A673 (cell line): ENCODE results near the gene BID. TPM values are rescaled to one million over a fixed set of nuclear protein-coding genes. Genes with fewer than 3 reads are reported as not detected.

Experiments
- BruUV-seq: library from RNA; stranded (reverse); fragments of 400-500 nt; replicated peaks from 2 replicates; lab custom pipeline; 2021; lab: Mats Ljungman, UMichigan
- CTCF ChIA-PET: fragments of 300-600 bp; sonication (Branson Sonifier 250); formaldehyde crosslinking; loops from one replicate; lab custom pipeline; 2022; ENCODE audit warnings: antibody characterized with exemption; lab: Charles Lee
- POLR2A ChIA-PET: fragments of 300-600 bp; sonication (Branson Sonifier 250); formaldehyde crosslinking; loops from one replicate; lab custom pipeline; 2022; ENCODE audit warnings: antibody characterized with exemption; ENCODE audit not compliant: low non-redundant PET; lab: Charles Lee
- DNase-seq: peaks from one replicate; pipeline ENCODE4 v3.0.0-alpha.2; 2015; ENCODE audit warnings: low spot score
- H3K27ac ChIP-seq: fragments of 200-600 bp; sonication (generic); 2 replicates; pipeline ENCODE4 v1.5.1; 2016; ENCODE audit warnings: mixed run types, low read depth, mild to moderate bottlenecking, mixed read lengths, antibody characterized with exemption, low read length; ENCODE audit not compliant: poor library complexity, severe bottlenecking
- H3K27me3 ChIP-seq: fragments of 200-600 bp; sonication (generic); replicated peaks from 2 replicates; pipeline ENCODE4 v1.6.1; 2017; ENCODE audit warnings: mixed run types, low read depth, mild to moderate bottlenecking, mixed read lengths, antibody characterized with exemption, low read length; ENCODE audit not compliant: insufficient read depth, poor library complexity
- H3K36me3 ChIP-seq: fragments of 200-600 bp; sonication (generic); 2 replicates; pipeline ENCODE4 v1.6.1; 2016; ENCODE audit warnings: mixed run types, mild to moderate bottlenecking, mixed read lengths, antibody characterized with exemption, low read length; ENCODE audit not compliant: insufficient read depth, poor library complexity, severe bottlenecking
- H3K4me1 ChIP-seq: fragments of 200-600 bp; sonication (generic); 2 replicates; pipeline ENCODE4 v1.6.1; 2017; ENCODE audit warnings: mixed run types, mild to moderate bottlenecking, mixed read lengths, antibody characterized with exemption, low read length; ENCODE audit not compliant: insufficient read depth, poor library complexity, severe bottlenecking
- H3K4me3 ChIP-seq: fragments of 200-600 bp; sonication (generic); 2 replicates; pipeline ENCODE4 v1.5.1; 2016; ENCODE audit warnings: low read depth, mixed run types, mild to moderate bottlenecking, mixed read lengths, low read length; ENCODE audit not compliant: poor library complexity, severe bottlenecking
- H3K9me3 ChIP-seq: fragments of 200-600 bp; sonication (generic); 2 replicates; pipeline ENCODE4 v1.6.1; 2016; ENCODE audit warnings: mixed run types, low read depth, mild to moderate bottlenecking, mixed read lengths, antibody characterized with exemption, low read length; ENCODE audit not compliant: poor library complexity, severe bottlenecking
- CTCF ChIP-seq: fragments of 300-800, 200-600 bp; sonication (generic); conservative IDR thresholded peaks from 2 replicates; pipeline ENCODE4 v1.5.1; 2017; ENCODE audit warnings: low read depth, mild to moderate bottlenecking, antibody characterized with exemption, low read length, moderate library complexity, mixed read lengths
- EZH2 ChIP-seq: fragments of 200-600 bp; sonication (generic); IDR thresholded peaks from 2 replicates; pipeline ENCODE4 v1.6.1; 2017; ENCODE audit warnings: borderline replicate concordance, low read depth, mild to moderate bottlenecking, mixed read lengths, antibody characterized with exemption, low read length; ENCODE audit not compliant: poor library complexity, severe bottlenecking
- intact Hi-C: fragments of 100-400 bp; cut with micrococcal nuclease; formaldehyde crosslinking; loops from one replicate; pipeline ENCODE4 v1.10.0; 2022; ENCODE audit not compliant: unreplicated experiment
- total RNA-seq: library from RNA; stranded (reverse); gene quantifications from 2 replicates; pipeline ENCODE4 v1.2.3, GENCODE V29; 2021

The BID gene
- total RNA-seq, 1 experiment from 2014 or later, result 74.6 TPM

- peak overlapping the region; percentile 24 for H3K4me3 ChIP-seq
- POLR2A ChIA-PET, result no interaction called here
- no peak for TF ChIP-seq CTCF
- TF ChIP-seq EZH2, result no peak
- no peaks in the 10 kb centered on the region for H3K9me3 ChIP-seq
- CTCF ChIA-PET, result no interaction called here
- TSS peak; percentile 86 for BruUV-seq
- no peaks in the 10 kb centered on the region for H3K36me3 ChIP-seq
- H3K4me1 ChIP-seq, result peaks cover 18% of the 10 kb centered on the region
- H3K27me3 ChIP-seq, result no peaks in the 10 kb centered on the region
- no peak for DNase-seq
- peak overlapping the region; percentile 75 for H3K27ac ChIP-seq
- intact Hi-C loops, result loop anchor here (5.0 kb wide), 2 partner anchors 65 to 130 kb away; no protein-coding TSS in a partner anchor
Measured at GRCh38 chr22:17706947-17707346, 67.3 kb downstream of the BID start.

GRCh38 chr22:17705951-17706900 is 68.0 kb downstream of the BID start:
- Histone ChIP-seq H3K36me3 (no peaks in the 10 kb centered on the region), H3K27me3 (no peaks in the 10 kb centered on the region), H3K4me1 (peaks cover 18% of the 10 kb centered on the region), H3K4me3 (peak overlapping the region; percentile 24), H3K9me3 (no peaks in the 10 kb centered on the region), H3K27ac (peak overlapping the region; percentile 75)
- DNase-seq, result peak; percentile 86
- intact Hi-C loops, result loop anchor here (5.0 kb wide), 2 partner anchors 64 to 129 kb away; no protein-coding TSS in a partner anchor
- ChIA-PET CTCF (no interaction called here), POLR2A (no interaction called here)
- no peak for TF ChIP-seq CTCF
- no peak for TF ChIP-seq EZH2
- no TSS peak for BruUV-seq

GRCh38 chr22:17705546-17705945 is 68.7 kb downstream of the BID start:
- BruUV-seq, result no TSS peak
- DNase-seq, result no peak
- Histone ChIP-seq H3K27ac (peak overlapping the region; percentile 75), H3K4me3 (no peak overlapping the region), H3K4me1 (peaks cover 24% of the 10 kb centered on the region), H3K27me3 (no peaks in the 10 kb centered on the region), H3K36me3 (no peaks in the 10 kb centered on the region), H3K9me3 (no peaks in the 10 kb centered on the region)
- ChIA-PET POLR2A (no interaction called here), CTCF (no interaction called here)
- no peak for TF ChIP-seq EZH2
- no peak for TF ChIP-seq CTCF
- intact Hi-C loops, result loop anchor here (5.0 kb wide), 2 partner anchors 63 to 128 kb away; no protein-coding TSS in a partner anchor
